Epithelial cell of esophagus (primary cell): ENCODE results near the gene CIPC.

Experiments used
- DNase-seq: peaks from one replicate; pipeline ENCODE4 v3.0.0; 2010; ENCODE audit warnings: low read depth
- H3K4me3 ChIP-seq: 2 replicates; pipeline ENCODE4 v1.5.1; 2011; ENCODE audit warnings: mild to moderate bottlenecking, low read length, control low read depth
- TF ChIP-seq, protein P1 (sequence below): IDR thresholded peaks from 2 replicates; pipeline ENCODE4 v1.5.1; 2011; ENCODE audit warnings: low read depth, mild to moderate bottlenecking, low read length, control low read depth, inconsistent platforms; ENCODE audit not compliant: insufficient read depth; ENCODE audit errors: missing control alignments

Gene CIPC

DNA sequence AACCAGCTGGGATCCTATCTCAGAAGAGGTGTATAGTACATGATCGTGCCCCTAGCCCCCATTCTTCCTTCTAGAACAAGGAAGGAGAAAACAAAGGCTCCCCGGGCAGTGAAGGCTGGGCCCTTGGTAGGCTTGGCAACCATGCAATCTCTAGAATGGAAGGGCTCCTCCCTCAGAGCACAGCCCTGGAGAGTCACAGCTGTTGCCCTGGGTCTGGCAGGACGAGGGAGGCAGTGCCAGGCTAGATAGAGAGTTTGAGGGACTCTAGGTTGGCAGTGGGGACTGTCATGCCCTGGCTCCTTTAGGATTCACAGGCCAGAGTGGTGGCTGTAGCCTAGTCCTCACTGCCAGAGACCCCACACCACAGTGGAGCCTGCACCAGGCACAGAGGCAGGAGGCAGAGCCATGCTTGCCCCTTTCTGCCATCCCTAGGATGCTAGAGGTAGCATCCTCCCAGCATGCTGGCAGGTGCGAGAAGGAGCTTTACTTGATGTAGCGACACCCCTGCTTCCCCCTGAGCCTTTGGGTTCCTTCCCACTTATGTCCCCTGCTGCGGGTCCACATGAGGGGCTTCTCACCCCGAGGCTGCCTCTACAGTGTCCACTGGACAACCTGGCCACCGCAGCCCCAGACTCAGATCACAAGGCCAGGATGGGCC lies 33.4 kb upstream of the CIPC start:
- no peak for DNase-seq
- TF ChIP-seq, protein P1, sequence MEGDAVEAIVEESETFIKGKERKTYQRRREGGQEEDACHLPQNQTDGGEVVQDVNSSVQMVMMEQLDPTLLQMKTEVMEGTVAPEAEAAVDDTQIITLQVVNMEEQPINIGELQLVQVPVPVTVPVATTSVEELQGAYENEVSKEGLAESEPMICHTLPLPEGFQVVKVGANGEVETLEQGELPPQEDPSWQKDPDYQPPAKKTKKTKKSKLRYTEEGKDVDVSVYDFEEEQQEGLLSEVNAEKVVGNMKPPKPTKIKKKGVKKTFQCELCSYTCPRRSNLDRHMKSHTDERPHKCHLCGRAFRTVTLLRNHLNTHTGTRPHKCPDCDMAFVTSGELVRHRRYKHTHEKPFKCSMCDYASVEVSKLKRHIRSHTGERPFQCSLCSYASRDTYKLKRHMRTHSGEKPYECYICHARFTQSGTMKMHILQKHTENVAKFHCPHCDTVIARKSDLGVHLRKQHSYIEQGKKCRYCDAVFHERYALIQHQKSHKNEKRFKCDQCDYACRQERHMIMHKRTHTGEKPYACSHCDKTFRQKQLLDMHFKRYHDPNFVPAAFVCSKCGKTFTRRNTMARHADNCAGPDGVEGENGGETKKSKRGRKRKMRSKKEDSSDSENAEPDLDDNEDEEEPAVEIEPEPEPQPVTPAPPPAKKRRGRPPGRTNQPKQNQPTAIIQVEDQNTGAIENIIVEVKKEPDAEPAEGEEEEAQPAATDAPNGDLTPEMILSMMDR: no peak
- no peak overlapping the region for H3K4me3 ChIP-seq

DNA sequence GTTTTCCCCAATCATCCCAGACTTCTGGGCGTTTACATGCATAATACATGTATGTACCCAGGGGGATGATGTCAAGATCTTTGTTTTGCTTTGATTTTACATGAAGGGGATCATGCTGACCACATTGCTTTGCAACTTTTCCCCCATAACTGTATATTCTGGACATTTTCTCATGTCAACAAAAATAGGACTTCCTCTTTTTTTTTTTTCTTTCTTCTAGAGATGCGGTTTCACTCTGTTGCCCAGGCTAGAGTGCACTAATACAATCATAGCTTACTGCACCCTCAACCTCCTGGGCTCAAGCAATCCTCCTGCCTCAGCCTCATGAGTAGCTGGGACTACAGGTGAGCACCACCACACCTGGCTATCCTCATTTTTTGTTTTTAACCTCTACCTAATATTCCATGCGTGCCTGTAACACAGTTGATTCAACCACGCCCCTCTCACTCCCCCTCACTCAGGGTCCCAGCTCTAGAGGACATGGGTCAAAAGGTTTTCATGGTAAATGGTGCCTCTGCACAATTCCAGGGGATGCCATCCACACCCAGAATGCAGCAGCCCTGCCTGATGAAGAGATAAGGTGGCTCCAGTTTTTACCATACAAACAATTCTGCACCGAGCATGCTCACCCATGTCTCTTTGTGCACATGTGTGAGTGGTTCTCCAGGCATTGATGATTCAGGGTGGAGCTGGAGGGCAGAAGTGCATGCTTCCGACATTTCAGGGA lies 32.0 kb upstream of the CIPC start:
- H3K4me3 ChIP-seq: no peak overlapping the region
- TF ChIP-seq, protein P1: no peak
- DNase-seq: no peak

DNA sequence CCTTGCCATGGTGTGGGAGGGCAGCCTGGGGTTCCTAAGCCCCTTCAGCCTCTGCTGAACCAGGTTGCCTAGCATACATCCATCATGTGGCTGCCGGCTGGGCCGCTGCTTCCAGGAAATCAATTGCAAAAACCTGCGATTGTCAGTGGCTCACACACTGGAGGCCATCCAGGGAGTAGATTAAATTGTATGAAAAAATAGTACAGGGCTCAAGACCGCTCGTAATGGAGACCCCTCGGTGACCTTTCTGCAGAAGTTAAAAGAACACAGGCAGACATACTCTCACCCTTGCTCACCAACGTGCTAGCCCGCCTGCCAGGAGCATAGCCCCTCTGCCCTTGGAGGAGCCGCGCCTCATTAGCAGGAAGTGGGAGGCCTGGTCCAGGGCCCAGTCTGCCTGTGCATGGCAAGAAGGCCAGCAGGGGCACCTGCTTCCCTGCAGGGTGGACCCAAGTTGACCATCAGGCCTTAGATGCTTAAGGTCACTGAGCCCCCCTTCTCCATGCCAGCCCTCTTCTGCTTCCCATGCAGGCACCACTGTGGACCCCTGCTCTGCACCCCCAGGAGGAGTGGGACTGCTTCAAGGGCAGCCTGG lies 31.4 kb upstream of the CIPC start:
- TF ChIP-seq, protein P1: no peak
- no peak for DNase-seq
- H3K4me3 ChIP-seq: no peak overlapping the region

DNA sequence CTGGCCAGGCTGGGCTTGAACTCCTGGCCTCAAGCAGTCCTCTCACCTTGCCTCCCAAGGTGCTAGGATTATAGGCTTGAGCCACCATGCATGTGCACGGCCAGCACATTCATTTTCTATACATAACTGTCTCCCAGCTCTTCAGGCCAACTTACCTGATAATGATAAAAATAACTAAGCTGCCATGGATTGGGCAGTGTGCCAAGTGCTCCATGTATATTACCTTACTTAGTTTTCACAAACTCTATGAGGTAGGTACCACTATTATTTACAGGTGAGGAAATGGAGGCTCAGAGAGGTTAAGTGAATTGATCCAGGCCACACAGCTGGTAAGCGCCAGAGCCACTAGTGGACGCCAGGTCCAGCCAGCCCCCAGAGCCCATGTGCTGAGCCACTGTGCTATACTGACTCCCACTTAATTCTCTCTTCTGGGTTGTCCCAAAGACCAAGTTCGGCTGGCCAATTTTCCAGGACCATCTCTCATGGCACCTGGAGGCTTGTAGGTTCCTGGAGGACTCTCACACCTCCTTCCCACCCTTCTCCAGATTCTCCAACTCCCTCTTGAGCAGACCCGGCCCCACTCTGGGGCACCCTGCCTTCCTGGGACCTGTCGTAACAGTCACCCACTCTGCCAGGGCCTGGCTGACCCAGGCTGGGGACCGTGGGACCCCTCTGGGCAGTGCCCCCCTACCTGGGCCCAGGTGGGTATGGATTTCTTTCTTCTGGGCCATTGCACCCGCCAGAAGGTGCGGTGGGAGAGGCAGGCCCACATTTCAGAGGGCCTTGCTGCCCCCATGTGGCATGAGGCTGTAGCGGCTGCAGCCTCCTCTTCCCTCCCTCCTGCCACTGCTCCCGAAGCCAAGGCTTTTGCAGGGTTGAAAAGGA lies 30.2 kb upstream of the CIPC start:
- no peak overlapping the region for H3K4me3 ChIP-seq
- peak; percentile 73 for DNase-seq
- TF ChIP-seq, protein P1: peak; percentile 96

DNA sequence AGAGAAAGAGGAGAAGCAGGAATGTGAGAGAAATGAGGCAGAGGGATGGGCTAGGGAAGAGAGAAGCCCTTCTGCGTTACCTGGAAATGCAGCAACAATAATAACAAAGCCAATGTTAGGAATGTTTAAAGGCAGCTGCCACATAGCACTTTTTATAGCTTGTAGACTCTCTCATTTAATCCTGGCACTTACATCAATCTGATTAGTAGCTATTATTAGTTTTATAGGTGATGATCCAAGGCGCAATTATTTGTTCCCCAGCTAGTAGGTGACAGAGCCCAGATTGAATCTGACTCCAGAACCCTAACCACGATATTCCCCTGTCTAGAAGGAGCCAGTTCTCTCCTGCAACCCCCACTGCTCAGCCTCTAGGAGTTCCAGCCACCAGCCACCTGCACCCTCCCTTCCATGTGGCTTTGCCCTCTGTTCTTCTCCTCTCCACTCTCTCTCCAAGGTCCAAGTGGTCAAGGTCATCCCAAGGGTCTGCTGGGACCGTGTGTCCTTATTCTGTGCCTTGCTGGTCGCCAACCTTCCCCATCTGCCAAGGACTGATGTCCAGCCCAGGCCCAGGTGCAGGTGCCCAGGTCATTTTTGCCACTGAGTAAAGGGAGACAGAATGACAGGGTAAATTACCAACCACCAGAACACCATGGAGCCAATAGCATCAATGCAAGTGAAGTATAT lies 29.4 kb upstream of the CIPC start:
- H3K4me3 ChIP-seq: no peak overlapping the region
- TF ChIP-seq, protein P1: no peak
- DNase-seq: no peak

DNA sequence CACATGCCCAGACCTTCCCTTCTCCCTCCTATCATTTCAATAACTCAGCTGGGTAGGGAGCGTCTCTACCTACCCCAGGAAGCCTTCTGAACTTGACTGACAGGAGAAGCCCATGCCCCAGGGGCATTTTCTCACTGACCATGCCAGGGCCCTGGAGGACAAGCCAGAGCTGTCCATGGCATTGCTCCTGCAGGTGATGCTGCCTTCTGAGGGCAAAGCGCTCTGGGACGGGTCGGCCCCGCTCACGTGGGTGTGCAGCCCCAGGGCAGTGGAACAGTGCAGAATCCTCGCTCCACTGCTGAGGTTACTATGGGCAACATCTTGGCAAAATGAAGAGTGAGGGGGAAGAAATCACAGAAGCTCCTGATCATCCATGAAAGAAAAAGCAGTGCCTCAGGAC lies 28.5 kb upstream of the CIPC start:
- TF ChIP-seq, protein P1: no peak
- H3K4me3 ChIP-seq: no peak overlapping the region

More for the DNA sequence above, 28.5 kb upstream of the CIPC start:
- no peak for DNase-seq
